ENCODE data around the gene MYO16.

The MYO16 gene

DNA sequence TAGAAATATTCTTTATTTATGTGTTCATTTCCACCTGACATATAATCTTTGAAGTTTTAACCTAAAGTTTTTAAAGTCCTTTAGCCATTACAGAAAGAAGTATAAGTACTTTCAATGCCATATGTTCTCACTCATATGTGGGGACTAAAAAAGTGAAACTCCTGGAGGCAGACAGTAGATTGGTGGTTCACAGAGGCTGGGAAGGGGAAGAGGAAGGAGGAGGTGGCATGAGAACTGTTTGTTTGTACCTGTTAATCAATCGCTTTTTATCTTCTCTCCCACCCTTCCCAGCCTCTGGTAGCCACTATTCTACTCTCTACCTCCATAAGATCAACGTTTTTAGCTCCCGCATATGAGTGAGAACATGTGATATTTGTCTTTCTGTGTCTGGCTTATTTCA lies 131.1 kb downstream of the MYO16 start:
- TF ChIP-seq, protein P1, sequence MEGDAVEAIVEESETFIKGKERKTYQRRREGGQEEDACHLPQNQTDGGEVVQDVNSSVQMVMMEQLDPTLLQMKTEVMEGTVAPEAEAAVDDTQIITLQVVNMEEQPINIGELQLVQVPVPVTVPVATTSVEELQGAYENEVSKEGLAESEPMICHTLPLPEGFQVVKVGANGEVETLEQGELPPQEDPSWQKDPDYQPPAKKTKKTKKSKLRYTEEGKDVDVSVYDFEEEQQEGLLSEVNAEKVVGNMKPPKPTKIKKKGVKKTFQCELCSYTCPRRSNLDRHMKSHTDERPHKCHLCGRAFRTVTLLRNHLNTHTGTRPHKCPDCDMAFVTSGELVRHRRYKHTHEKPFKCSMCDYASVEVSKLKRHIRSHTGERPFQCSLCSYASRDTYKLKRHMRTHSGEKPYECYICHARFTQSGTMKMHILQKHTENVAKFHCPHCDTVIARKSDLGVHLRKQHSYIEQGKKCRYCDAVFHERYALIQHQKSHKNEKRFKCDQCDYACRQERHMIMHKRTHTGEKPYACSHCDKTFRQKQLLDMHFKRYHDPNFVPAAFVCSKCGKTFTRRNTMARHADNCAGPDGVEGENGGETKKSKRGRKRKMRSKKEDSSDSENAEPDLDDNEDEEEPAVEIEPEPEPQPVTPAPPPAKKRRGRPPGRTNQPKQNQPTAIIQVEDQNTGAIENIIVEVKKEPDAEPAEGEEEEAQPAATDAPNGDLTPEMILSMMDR (IDR thresholded peaks at IDR 0.05; ENCODE audit: extremely low read depth, insufficient read depth, missing control alignments): no peak
- in situ Hi-C loops (cut with MboI; ENCODE audit: low pct_unique_long_range_greater_than_20kb, low sequenced_read_pairs, unreplicated experiment): no loop called here
- DNase-seq (ENCODE audit: low spot score): no peak

DNA sequence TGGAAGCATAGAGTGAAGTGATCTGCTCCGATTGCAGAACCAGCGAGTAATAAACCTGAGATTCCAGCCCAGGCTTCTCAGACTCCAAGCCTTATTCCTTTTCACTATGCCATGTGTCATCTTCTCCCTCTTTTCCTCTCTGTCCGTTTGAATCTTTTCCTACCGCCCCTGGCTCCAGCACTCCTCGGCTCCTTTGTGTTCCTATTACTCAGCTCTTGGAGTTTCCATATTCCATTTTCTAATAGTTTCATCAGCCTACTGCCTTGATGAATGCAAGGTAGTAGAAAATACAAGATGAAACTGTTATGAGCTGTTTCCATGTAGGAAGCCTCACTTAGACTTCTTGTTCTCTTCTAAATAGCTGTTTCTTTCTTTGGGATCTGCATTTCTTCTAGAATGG lies 138.6 kb downstream of the MYO16 start:
- TF ChIP-seq, protein P1 (IDR thresholded peaks at IDR 0.05; ENCODE audit: extremely low read depth, insufficient read depth, missing control alignments): no peak
- DNase-seq (ENCODE audit: low spot score): no peak
- in situ Hi-C loops (cut with MboI; ENCODE audit: low pct_unique_long_range_greater_than_20kb, low sequenced_read_pairs, unreplicated experiment): no loop called here

DNA sequence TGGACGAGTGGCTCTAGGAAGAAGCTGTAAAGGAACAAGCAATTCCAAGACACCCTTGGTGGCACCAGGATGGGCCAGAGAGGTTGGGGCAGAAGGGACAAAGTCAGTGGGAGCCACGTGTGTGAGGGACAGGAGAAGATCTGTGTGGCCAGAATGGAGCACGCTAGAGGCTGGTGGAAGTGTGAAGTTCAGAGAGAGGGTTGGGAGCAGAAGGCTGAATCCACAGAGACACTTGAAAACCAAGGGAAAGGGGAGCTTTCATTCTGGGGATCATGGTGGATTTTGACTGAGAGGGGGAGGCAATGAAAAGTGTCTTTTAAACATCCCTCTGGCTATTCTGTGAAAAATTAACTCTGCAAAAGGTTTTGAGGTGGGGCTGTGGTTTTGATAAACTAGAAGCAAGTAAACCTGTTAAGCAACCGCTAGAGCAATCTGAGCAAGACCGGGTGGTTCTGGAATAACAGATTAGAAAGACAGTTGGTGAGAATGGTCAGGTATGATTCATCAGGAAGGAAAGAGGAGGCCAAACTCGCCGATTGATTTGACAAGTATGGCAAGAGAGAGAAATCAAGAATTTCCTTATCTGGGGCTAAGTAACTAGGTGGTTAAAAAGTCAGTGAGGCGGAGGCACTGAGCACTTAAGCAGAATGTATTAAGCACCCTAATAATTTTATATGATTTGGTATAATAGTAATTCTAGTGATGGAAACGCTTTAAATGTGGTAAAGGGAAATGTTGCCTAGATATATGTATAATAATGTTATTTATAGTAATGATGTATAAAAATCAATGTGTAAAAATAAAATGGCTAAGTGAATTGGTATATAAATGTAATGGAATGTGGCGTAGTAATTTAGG lies 140.0 kb downstream of the MYO16 start:
- TF ChIP-seq, protein P1 (IDR thresholded peaks at IDR 0.05; ENCODE audit: extremely low read depth, insufficient read depth, missing control alignments): no peak
- no peak for DNase-seq (ENCODE audit: low spot score)
- in situ Hi-C loops (cut with MboI; ENCODE audit: low pct_unique_long_range_greater_than_20kb, low sequenced_read_pairs, unreplicated experiment): no loop called here

DNA sequence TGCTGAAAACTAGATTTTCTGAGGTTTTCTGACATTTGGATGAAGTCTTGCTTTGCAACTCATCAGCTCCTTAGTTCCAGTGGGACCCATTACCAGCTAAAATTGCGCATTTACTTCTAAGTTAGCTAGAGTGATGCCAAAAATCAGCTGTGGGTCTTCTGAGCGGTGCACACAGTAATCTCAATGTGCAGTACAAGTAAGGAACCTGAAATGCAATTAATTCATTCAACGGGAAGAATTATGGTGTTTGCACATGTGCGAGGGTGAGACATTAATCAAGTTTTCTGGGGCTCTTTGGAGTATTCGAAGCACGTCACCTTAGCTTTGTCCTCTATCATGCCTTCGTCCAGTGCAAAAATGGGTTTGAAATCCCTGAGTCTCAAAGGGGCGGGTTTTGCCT lies 146.2 kb downstream of the MYO16 start:
- in situ Hi-C loops (cut with MboI; ENCODE audit: low pct_unique_long_range_greater_than_20kb, low sequenced_read_pairs, unreplicated experiment): no loop called here
- TF ChIP-seq, protein P1 (IDR thresholded peaks at IDR 0.05; ENCODE audit: extremely low read depth, insufficient read depth, missing control alignments): no peak
- DNase-seq (ENCODE audit: low spot score): no peak

DNA sequence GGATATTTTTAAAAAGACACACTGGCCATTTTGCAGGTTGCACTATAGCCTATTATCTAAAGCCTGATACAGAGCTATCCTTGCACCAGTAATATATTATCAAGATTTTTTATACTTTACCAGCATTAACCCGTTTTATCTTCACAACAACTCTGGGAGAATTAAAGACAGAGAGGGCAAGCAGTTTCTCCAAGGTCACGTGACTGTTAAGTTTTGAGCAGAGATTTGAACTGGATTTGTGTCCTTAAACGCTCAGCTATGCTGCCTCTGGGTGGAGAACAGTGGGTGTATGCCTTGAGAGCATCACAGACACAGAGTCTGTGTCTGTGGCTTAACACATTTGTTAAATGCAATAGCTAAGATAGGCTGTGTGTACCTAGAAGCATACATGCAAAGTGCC lies 147.2 kb downstream of the MYO16 start:
- TF ChIP-seq, protein P1 (IDR thresholded peaks at IDR 0.05; ENCODE audit: extremely low read depth, insufficient read depth, missing control alignments): no peak
- no peak for DNase-seq (ENCODE audit: low spot score)
- in situ Hi-C loops (cut with MboI; ENCODE audit: low pct_unique_long_range_greater_than_20kb, low sequenced_read_pairs, unreplicated experiment): no loop called here

DNA sequence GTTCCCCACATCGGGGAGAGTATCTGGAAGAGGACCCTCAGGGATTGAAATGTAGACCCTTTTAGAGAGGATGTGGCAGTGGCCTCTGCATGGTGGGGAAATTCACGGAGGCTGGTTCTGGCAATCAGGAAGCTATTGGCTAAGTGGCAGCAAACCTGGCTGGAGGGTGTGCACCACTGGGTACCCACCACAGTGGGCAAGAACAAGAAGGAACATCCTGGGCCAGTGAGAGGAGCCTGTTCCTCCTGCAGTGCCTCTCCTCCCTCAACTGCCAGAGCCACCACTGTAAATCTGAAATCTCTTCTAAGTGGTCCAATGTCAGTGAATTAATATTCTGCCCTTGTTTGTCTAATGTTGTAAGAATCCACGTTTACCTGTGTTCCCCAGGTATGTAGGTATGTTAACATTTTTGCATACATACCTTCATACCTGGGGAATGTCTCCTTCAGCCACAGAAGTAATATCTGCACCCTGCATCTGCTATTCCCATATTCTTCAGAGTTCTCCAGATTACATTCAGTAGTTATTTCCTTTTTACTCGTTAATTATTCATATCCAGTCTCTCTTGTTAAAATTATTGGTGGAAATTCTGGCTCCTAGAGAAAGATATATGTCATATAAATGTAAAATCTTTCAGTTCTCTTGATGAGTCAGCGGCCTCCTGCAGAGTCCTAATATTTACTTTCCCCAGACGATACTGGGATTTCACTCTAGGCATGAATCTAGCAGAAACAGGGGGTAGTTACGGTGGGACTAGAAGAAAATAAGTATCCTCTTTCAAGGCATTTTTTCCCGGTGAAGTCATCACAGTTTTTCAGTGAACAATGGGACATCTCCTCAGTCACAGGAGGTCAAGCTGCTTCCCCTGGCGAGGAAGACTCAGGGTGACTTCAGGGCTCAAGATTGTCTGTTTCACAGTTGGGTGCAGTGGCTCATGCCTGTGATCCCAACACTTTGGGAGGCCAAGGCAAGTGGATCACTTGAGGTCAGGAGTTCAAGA lies 148.3 kb downstream of the MYO16 start:
- no peak for DNase-seq (ENCODE audit: low spot score)
- in situ Hi-C loops (cut with MboI; ENCODE audit: low pct_unique_long_range_greater_than_20kb, low sequenced_read_pairs, unreplicated experiment): no loop called here
- TF ChIP-seq, protein P1 (IDR thresholded peaks at IDR 0.05; ENCODE audit: extremely low read depth, insufficient read depth, missing control alignments): no peak

Measured in GM13977 (cell line).